Panc1 (cell line): ENCODE data around the gene C1orf210. TPM values are rescaled to one million over a fixed set of nuclear protein-coding genes. Genes with fewer than 3 reads are reported as not detected.

Experiments used
- ATAC-seq: fragments of 200-7000 bp; cut with Tn5 transposase; 2 replicates; pipeline ENCODE4 v1.9.1; 2020; ENCODE audit warnings: mild to moderate bottlenecking, moderate library complexity
- BruUV-seq: library from RNA; stranded (reverse); fragments of 400-500 nt; replicated peaks from 2 replicates; lab custom pipeline; 2021; lab: Mats Ljungman, UMichigan
- CTCF ChIA-PET: fragments of 300-600 bp; sonication (Branson Sonifier 250); formaldehyde crosslinking; loops from one replicate; lab custom pipeline; 2022; ENCODE audit warnings: antibody characterized with exemption; lab: Charles Lee
- POLR2A ChIA-PET: fragments of 300-600 bp; sonication (Branson Sonifier 250); formaldehyde crosslinking; loops from one replicate; lab custom pipeline; 2022; ENCODE audit warnings: antibody characterized with exemption; lab: Charles Lee
- DNase-seq: peaks from one replicate; pipeline ENCODE4 v3.0.0-alpha.2; 2010; ENCODE audit warnings: low read depth, low spot score
- H3K27ac ChIP-seq: 2 replicates; pipeline ENCODE4 v1.5.1; 2011; ENCODE audit warnings: mild to moderate bottlenecking, low read length, inconsistent platforms
- H3K27me3 ChIP-seq: fragments of 200-500 bp; sonication (Bioruptor generic); 2 replicates; pipeline ENCODE4 v1.6.0; 2014; ENCODE audit warnings: low read length, inconsistent platforms; ENCODE audit not compliant: control insufficient read depth, insufficient read depth
- H3K36me3 ChIP-seq: fragments of 200-500 bp; sonication (Bioruptor generic); 2 replicates; pipeline ENCODE4 v1.5.1; 2014; ENCODE audit warnings: inconsistent platforms, mild to moderate bottlenecking, low read length, moderate library complexity; ENCODE audit not compliant: control insufficient read depth, insufficient read depth
- H3K4me1 ChIP-seq: 2 replicates; pipeline ENCODE4 v1.5.1; 2011; ENCODE audit warnings: inconsistent platforms, mild to moderate bottlenecking, low read length, moderate library complexity; ENCODE audit not compliant: control insufficient read depth, insufficient read depth
- H3K4me3 ChIP-seq, 2 experiments: 2 replicates each; pipeline ENCODE4 v1.5.1; 2011 to 2012; ENCODE audit warnings: low read depth in 2 of 2, low read length in 2 of 2, mild to moderate bottlenecking in 2 of 2, inconsistent platforms in 1 of 2, moderate library complexity in 1 of 2
- H3K9me3 ChIP-seq: fragments of 200-500 bp; sonication (Bioruptor generic); 2 replicates; pipeline ENCODE4 v1.5.1; 2014; ENCODE audit warnings: low read depth, mild to moderate bottlenecking, inconsistent platforms, low read length, moderate library complexity; ENCODE audit not compliant: control insufficient read depth, insufficient read depth
- CTCF ChIP-seq: fragments of 450-650 bp; IDR thresholded peaks from 2 replicates; pipeline ENCODE4 v1.5.1; 2017; ENCODE audit warnings: mild to moderate bottlenecking
- POLR2AphosphoS5 ChIP-seq: IDR thresholded peaks from 2 replicates; pipeline ENCODE4 v1.6.1; 2012; ENCODE audit warnings: mild to moderate bottlenecking, low read depth, low read length, moderate library complexity
- REST ChIP-seq, 2 experiments: IDR thresholded peaks; 2 replicates each; pipeline ENCODE4 v1.6.1; 2011 to 2012; ENCODE audit warnings: low read depth in 2 of 2, control low read depth in 1 of 2, low read length in 1 of 2, mild to moderate bottlenecking in 1 of 2, moderate library complexity in 1 of 2; ENCODE audit not compliant: insufficient read depth in 1 of 2
- SIN3A ChIP-seq: IDR thresholded peaks from 2 replicates; pipeline ENCODE4 v1.6.1; 2012; ENCODE audit warnings: low read depth, mild to moderate bottlenecking, low read length, moderate library complexity, borderline replicate concordance; ENCODE audit not compliant: insufficient read depth
- TCF7L2 ChIP-seq: IDR thresholded peaks from 2 replicates; pipeline ENCODE4 v1.6.1; 2011; ENCODE audit warnings: mild to moderate bottlenecking, low read depth, low read length, inconsistent platforms
- in situ Hi-C: cut with HindIII; loops from 2 replicates; pipeline ENCODE4 v1.10.0; 2016; ENCODE audit warnings: low sequenced_read_pairs, low pct_unique_long_range_greater_than_20kb
- intact Hi-C: fragments of 100-400 bp; cut with micrococcal nuclease; formaldehyde crosslinking; loops from one replicate; pipeline ENCODE4 v1.10.0; 2022; ENCODE audit not compliant: unreplicated experiment
- total RNA-seq: library from RNA; stranded (reverse); gene quantifications from one replicate; pipeline ENCODE4 v1.2.1, GENCODE V29; 2021; ENCODE audit not compliant: unreplicated experiment

The C1orf210 gene
- total RNA-seq, 1 experiment from 2014 or later, result not detected

GRCh38 chr1:43286115-43286514 lies 734 bp upstream of the C1orf210 start:
- Histone ChIP-seq H3K27ac (no peak overlapping the region), H3K4me1 (no peaks in the 10 kb centered on the region), H3K4me3 (no peak overlapping the region), H3K36me3 (no peaks in the 10 kb centered on the region), H3K27me3 (no peaks in the 10 kb centered on the region), H3K9me3 (no peaks in the 10 kb centered on the region)
- TF ChIP-seq CTCF (no peak), TCF7L2 (no peak), REST (IDR thresholded peaks at IDR 0.05; ENCODE audit: insufficient read depth in 1 of 2, low read depth in 2 of 2, low read length in 1 of 2) (no peak), SIN3A (no peak), POLR2AphosphoS5 (no peak)
- no TSS peak for BruUV-seq
- in situ Hi-C loops (no loop called here), intact Hi-C loops (no loop called here)
- DNase-seq (no peak), ATAC-seq (no peak)
- POLR2A ChIA-PET, result interaction anchor here (0.6 kb wide), 1 partner anchor 57 kb away, joined by 7 read pairs; no protein-coding TSS in a partner anchor
- CTCF ChIA-PET, result interaction anchor here (0.6 kb wide), 1 partner anchor 1536 kb away, joined by 4 read pairs; no protein-coding TSS in a partner anchor

- Histone ChIP-seq H3K27me3 (no peaks in the 10 kb centered on the region), H3K4me3 (no peak overlapping the region), H3K4me1 (no peaks in the 10 kb centered on the region), H3K27ac (no peak overlapping the region), H3K36me3 (no peaks in the 10 kb centered on the region), H3K9me3 (no peaks in the 10 kb centered on the region)
- no TSS peak for BruUV-seq
- ChIA-PET CTCF (interaction anchor here (0.8 kb wide), 1 partner anchor 9 kb away, joined by 4 read pairs; no protein-coding TSS in a partner anchor), POLR2A (interaction anchor here (0.6 kb wide), 1 partner anchor 68 kb away, joined by 3 read pairs; no protein-coding TSS in a partner anchor)
- in situ Hi-C loops (no loop called here), intact Hi-C loops (no loop called here)
- DNase-seq (no peak), ATAC-seq (no peak)
- TF ChIP-seq CTCF, result no peak
- no peak for TF ChIP-seq POLR2AphosphoS5
- no peak for TF ChIP-seq REST (IDR thresholded peaks at IDR 0.05; ENCODE audit: insufficient read depth in 1 of 2, low read depth in 2 of 2, low read length in 1 of 2)
- TF ChIP-seq SIN3A, result no peak
- no peak for TF ChIP-seq TCF7L2
Observed at GRCh38 chr1:43284546-43285110, 753 bp downstream of the C1orf210 start.
